ENCODE measurements around the gene SYT1.

The SYT1 gene

GRCh38 chr12:79085106-79085682, 220.6 kb downstream of the SYT1 start:
- H3K4me3 Mint-ChIP-seq: no peak overlapping the region
- H3K36me3 Mint-ChIP-seq (ENCODE audit: low read depth): no peaks in the 10 kb centered on the region
- H3K27me3 Mint-ChIP-seq: no peaks in the 10 kb centered on the region
- H3K4me1 Mint-ChIP-seq (ENCODE audit: low read depth): no peaks in the 10 kb centered on the region
- no peak for DNase-seq
- H3K9me3 Mint-ChIP-seq: peaks cover 4% of the 10 kb centered on the region
- H3K27ac Mint-ChIP-seq: no peak overlapping the region

- Mint-ChIP-seq H3K4me3 (no peak overlapping the region), H3K27ac (no peak overlapping the region), H3K36me3 (ENCODE audit: low read depth) (no peaks in the 10 kb centered on the region), H3K27me3 (no peaks in the 10 kb centered on the region), H3K4me1 (ENCODE audit: low read depth) (no peaks in the 10 kb centered on the region), H3K9me3 (peaks cover 7% of the 10 kb centered on the region)
- no peak for DNase-seq
These were observed 222.1 kb downstream of the SYT1 start for GRCh38 chr12:79086541-79087296.

- no peaks in the 10 kb centered on the region for H3K36me3 Mint-ChIP-seq (ENCODE audit: low read depth)
- no peak overlapping the region for H3K27ac Mint-ChIP-seq
- no peaks in the 10 kb centered on the region for H3K9me3 Mint-ChIP-seq
- no peak for DNase-seq
- no peaks in the 10 kb centered on the region for H3K4me1 Mint-ChIP-seq (ENCODE audit: low read depth)
- no peaks in the 10 kb centered on the region for H3K27me3 Mint-ChIP-seq
- H3K4me3 Mint-ChIP-seq: no peak overlapping the region
These were observed 234.0 kb downstream of the SYT1 start for GRCh38 chr12:79098530-79098929.

- Mint-ChIP-seq H3K27me3 (no peaks in the 10 kb centered on the region), H3K27ac (no peak overlapping the region), H3K4me1 (ENCODE audit: low read depth) (no peaks in the 10 kb centered on the region), H3K36me3 (ENCODE audit: low read depth) (no peaks in the 10 kb centered on the region), H3K4me3 (no peak overlapping the region), H3K9me3 (peaks cover 7% of the 10 kb centered on the region)
- DNase-seq: no peak
These were observed 244.4 kb downstream of the SYT1 start for GRCh38 chr12:79108962-79109361.

GRCh38 chr12:79114896-79115295, 250.3 kb downstream of the SYT1 start:
- no peak for DNase-seq
- no peak overlapping the region for H3K27ac Mint-ChIP-seq
- no peaks in the 10 kb centered on the region for H3K27me3 Mint-ChIP-seq
- H3K4me3 Mint-ChIP-seq: no peak overlapping the region
- no peaks in the 10 kb centered on the region for H3K36me3 Mint-ChIP-seq (ENCODE audit: low read depth)
- H3K4me1 Mint-ChIP-seq (ENCODE audit: low read depth): no peaks in the 10 kb centered on the region
- H3K9me3 Mint-ChIP-seq: no peaks in the 10 kb centered on the region

GRCh38 chr12:79115743-79116142, 251.2 kb downstream of the SYT1 start:
- Mint-ChIP-seq H3K27me3 (no peaks in the 10 kb centered on the region), H3K4me3 (no peak overlapping the region), H3K27ac (no peak overlapping the region), H3K36me3 (ENCODE audit: low read depth) (no peaks in the 10 kb centered on the region), H3K4me1 (ENCODE audit: low read depth) (no peaks in the 10 kb centered on the region), H3K9me3 (no peaks in the 10 kb centered on the region)
- DNase-seq: no peak

- no peak for DNase-seq
- no peaks in the 10 kb centered on the region for H3K36me3 Mint-ChIP-seq (ENCODE audit: low read depth)
- no peak overlapping the region for H3K4me3 Mint-ChIP-seq
- no peaks in the 10 kb centered on the region for H3K9me3 Mint-ChIP-seq
- no peak overlapping the region for H3K27ac Mint-ChIP-seq
- no peaks in the 10 kb centered on the region for H3K4me1 Mint-ChIP-seq (ENCODE audit: low read depth)
- no peaks in the 10 kb centered on the region for H3K27me3 Mint-ChIP-seq
These were observed 255.2 kb downstream of the SYT1 start for GRCh38 chr12:79119796-79120195.

- no peak for DNase-seq
- Mint-ChIP-seq H3K27me3 (no peaks in the 10 kb centered on the region), H3K4me3 (no peak overlapping the region), H3K9me3 (peaks cover 2% of the 10 kb centered on the region), H3K4me1 (ENCODE audit: low read depth) (no peaks in the 10 kb centered on the region), H3K27ac (no peak overlapping the region), H3K36me3 (ENCODE audit: low read depth) (no peaks in the 10 kb centered on the region)
These were observed 256.9 kb downstream of the SYT1 start for GRCh38 chr12:79121486-79121885.

GRCh38 chr12:79124385-79124784, 259.8 kb downstream of the SYT1 start:
- Mint-ChIP-seq H3K9me3 (peaks cover 2% of the 10 kb centered on the region), H3K36me3 (ENCODE audit: low read depth) (no peaks in the 10 kb centered on the region), H3K4me1 (ENCODE audit: low read depth) (peaks cover 3% of the 10 kb centered on the region), H3K27me3 (no peaks in the 10 kb centered on the region), H3K27ac (no peak overlapping the region), H3K4me3 (no peak overlapping the region)
- no peak for DNase-seq

GRCh38 chr12:79125358-79125757, 260.8 kb downstream of the SYT1 start:
- H3K27ac Mint-ChIP-seq: no peak overlapping the region

GRCh38 chr12:79127271-79127751, 262.7 kb downstream of the SYT1 start:
- H3K36me3 Mint-ChIP-seq (ENCODE audit: low read depth): no peaks in the 10 kb centered on the region

More at GRCh38 chr12:79125358-79125757, 260.8 kb downstream of the SYT1 start:
- H3K9me3 Mint-ChIP-seq: peaks cover 2% of the 10 kb centered on the region
- H3K4me3 Mint-ChIP-seq: no peak overlapping the region
- no peak for DNase-seq
- peaks cover 3% of the 10 kb centered on the region for H3K4me1 Mint-ChIP-seq (ENCODE audit: low read depth)
- H3K27me3 Mint-ChIP-seq: no peaks in the 10 kb centered on the region
- H3K36me3 Mint-ChIP-seq (ENCODE audit: low read depth): no peaks in the 10 kb centered on the region

GRCh38 chr12:79128956-79129355, 264.4 kb downstream of the SYT1 start:
- Mint-ChIP-seq H3K9me3 (peaks cover 6% of the 10 kb centered on the region), H3K36me3 (ENCODE audit: low read depth) (no peaks in the 10 kb centered on the region), H3K27ac (no peak overlapping the region), H3K27me3 (no peaks in the 10 kb centered on the region), H3K4me3 (no peak overlapping the region), H3K4me1 (ENCODE audit: low read depth) (peaks cover 3% of the 10 kb centered on the region)
- no peak for DNase-seq

More at GRCh38 chr12:79127271-79127751, 262.7 kb downstream of the SYT1 start:
- Mint-ChIP-seq H3K4me3 (no peak overlapping the region), H3K27me3 (no peaks in the 10 kb centered on the region), H3K4me1 (ENCODE audit: low read depth) (peaks cover 3% of the 10 kb centered on the region), H3K27ac (no peak overlapping the region), H3K9me3 (peaks cover 2% of the 10 kb centered on the region)
- no peak for DNase-seq

GRCh38 chr12:79138872-79139271, 274.3 kb downstream of the SYT1 start:
- Mint-ChIP-seq H3K36me3 (ENCODE audit: low read depth) (no peaks in the 10 kb centered on the region), H3K9me3 (no peaks in the 10 kb centered on the region), H3K4me3 (no peak overlapping the region), H3K4me1 (ENCODE audit: low read depth) (no peaks in the 10 kb centered on the region), H3K27me3 (no peaks in the 10 kb centered on the region), H3K27ac (no peak overlapping the region)
- no peak for DNase-seq

- no peaks in the 10 kb centered on the region for H3K9me3 Mint-ChIP-seq
- no peaks in the 10 kb centered on the region for H3K27me3 Mint-ChIP-seq
- H3K36me3 Mint-ChIP-seq (ENCODE audit: low read depth): no peaks in the 10 kb centered on the region
- no peaks in the 10 kb centered on the region for H3K4me1 Mint-ChIP-seq (ENCODE audit: low read depth)
- no peak for DNase-seq
- H3K4me3 Mint-ChIP-seq: no peak overlapping the region
- no peak overlapping the region for H3K27ac Mint-ChIP-seq
These were observed 276.1 kb downstream of the SYT1 start for GRCh38 chr12:79140711-79141110.

- H3K27me3 Mint-ChIP-seq: no peaks in the 10 kb centered on the region
- no peaks in the 10 kb centered on the region for H3K36me3 Mint-ChIP-seq (ENCODE audit: low read depth)
- H3K9me3 Mint-ChIP-seq: no peaks in the 10 kb centered on the region
- no peak for DNase-seq
- no peak overlapping the region for H3K27ac Mint-ChIP-seq
- H3K4me3 Mint-ChIP-seq: no peak overlapping the region
- no peaks in the 10 kb centered on the region for H3K4me1 Mint-ChIP-seq (ENCODE audit: low read depth)
These were observed 277.2 kb downstream of the SYT1 start for GRCh38 chr12:79141776-79142175.
